ENCODE data around the gene KCNQ1. TPM values are rescaled to one million over a fixed set of nuclear protein-coding genes. Genes with fewer than 3 reads are reported as not detected.

KCNQ1 gene
- total RNA-seq, 1 donor: 1.1 TPM

DNA sequence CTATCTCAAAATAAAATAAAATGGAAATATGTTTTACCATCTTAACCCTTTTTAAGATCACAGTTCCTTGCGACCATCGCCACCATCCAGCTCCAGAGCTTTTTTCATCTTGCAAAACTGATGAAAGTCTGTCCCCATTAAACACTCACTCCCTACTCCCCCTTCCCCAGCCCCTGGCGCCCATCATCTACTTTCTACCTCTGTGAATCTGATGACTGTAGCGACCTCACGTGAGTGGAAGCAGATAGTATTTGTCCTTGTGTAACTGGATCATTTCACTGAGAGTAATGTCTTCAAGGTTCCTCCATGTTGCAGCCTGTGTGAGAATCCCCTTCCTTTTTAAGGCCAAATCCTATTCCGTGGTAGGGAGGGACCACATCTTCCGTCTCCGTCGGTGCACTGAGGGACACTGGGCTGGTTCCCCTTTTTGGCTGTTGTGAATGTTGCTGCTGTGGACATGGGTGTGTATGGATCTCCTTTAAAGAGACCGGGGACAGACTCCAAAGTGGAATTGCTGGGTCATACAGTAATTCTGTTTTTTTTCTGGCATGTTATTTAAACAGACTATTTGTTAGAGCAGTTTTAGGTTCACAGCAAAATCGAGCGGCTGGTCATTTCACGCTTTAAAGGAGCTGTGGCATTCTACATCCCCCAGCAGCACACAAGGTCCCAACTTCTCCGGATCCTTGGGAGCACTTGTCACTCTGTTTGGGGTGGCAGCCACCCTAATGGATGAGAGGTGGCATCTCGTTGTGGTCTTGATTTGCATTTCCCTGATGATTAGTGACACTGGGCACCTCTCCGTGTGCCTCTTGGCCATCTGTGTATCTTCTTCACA lies 120.0 kb downstream of the KCNQ1 start:
- no peak for DNase-seq (ENCODE audit: low read depth in 2 of 3, low spot score in 2 of 3)

DNA sequence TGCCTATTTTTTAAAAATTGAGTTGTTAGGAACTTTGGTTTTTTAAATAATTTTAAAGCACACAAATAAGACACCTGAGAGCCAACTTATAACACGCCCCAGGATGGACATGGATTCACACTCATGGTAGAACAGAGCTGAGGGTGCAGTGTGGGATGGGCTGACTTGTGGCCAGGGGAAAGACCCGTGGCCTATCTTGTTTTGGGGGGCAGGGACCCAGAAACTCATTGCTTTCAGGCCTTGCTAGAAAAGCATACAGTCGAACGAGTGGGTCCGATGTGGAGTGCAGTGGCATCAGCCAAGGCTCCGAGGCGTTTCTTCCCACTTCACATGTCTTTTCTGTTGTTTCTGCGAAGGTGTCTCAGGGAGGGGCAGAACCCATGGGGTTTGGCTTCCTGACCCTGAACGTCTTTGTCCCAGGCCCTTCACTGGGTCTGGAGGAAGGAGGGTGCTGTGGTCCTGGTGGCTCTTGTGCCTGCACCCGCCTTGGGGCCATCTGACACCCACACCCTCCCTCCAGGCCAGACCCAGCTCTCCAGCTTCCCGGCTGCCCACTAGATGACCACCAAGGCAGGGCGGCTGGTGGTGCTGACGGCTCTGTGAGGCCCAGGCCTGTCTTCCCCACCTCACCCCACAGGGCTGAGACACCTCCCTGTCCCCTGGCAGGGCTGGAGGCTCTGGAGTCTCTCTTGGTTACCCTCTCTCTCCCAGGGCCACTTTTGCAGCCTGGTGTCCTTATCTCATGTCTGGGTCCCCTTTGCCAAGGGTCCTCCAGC lies 120.8 kb downstream of the KCNQ1 start:
- DNase-seq (ENCODE audit: low read depth in 2 of 3, low spot score in 2 of 3): no peak

DNA sequence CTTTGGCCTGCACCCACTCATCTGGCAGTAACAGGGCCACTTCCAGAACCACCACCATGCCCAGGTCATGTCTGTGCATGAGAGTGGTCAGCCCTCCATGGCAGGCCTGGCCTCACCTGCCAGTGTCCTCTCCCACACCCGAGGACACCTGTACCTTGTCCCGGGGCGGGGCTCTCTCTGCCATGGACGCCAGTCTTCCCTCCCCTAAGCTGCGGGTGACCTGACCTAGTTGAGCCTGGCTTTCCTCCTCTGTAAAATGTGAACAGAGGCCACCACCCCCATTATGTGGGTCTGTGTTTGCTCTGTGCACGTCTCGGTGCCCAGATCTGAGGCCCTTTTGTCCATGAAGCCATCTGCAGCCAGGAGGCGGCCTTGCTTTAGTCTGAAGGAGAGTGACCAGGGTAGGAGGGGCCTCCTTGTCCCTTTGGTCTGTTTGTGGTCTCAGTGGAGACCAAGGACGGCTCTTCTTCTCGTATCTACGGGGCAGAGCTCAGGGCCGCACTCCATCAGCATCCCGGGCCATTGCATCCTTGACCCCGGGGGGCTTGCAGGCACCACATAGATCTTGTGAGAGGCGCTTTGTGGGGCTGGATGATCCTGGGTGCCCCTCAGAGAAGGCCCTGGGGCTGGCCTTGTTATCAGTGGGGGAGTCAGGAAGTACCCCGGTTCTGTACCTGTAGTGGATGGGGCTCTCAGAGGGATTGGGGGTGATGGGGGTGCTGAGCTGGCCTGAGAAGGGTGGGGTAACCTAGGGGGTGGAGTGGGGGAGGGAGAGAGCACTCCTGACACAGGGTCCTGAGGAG lies 121.6 kb downstream of the KCNQ1 start:
- no peak for DNase-seq (ENCODE audit: low read depth in 2 of 3, low spot score in 2 of 3)

DNA sequence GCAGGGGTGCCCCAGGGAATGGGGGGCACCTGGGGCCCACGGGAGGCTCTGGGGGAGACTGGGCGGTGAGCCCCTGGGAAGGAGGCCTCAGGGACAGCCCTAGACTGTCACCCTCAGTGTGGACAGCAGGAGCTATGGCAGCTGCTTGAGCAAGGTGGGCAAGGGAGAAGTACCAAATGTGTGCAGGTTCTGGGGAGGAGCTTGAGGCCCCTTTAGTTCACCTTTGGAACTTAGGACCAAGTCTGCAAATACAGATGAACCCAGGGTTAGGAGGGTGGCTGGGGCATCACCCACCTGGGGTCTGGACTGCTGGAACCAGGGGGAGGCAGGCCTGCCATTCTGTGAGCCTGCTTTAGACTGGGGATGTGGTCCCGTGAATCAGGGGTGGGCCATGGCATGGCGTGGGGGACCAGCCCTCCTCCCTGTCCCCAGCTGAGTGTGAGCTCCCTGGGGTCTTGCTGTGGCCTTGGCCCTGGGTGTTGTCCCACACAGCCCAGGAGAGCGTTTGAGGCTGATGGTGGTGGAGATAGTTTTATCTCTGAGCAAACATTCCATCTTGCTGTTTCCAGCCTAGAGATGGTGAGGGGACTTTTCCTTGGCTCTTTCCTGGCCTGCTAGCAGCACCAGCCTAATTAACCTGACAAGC lies 122.3 kb downstream of the KCNQ1 start:
- no peak for DNase-seq (ENCODE audit: low read depth in 2 of 3, low spot score in 2 of 3)

DNA sequence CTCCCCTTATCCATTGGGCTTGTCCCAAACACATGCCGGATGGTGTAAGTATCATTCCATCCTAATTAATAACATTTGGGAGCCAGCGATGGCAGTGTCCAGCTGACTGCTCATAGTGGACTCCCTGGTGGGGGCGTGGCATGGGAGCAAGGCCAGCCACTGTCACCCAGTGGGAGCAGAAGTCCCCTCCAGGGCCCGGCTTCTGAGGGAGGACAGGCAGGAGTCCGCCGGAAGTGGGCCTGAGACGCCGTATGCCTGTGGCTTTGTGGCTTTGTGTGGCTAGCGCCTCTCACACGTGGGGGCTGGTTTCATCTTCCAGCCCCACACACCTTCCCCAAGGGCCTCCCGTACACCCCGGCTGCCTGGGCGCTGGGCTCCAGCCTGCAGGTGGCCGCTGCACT lies 124.5 kb downstream of the KCNQ1 start:
- no peak for DNase-seq (ENCODE audit: low read depth in 2 of 3, low spot score in 2 of 3)

DNA sequence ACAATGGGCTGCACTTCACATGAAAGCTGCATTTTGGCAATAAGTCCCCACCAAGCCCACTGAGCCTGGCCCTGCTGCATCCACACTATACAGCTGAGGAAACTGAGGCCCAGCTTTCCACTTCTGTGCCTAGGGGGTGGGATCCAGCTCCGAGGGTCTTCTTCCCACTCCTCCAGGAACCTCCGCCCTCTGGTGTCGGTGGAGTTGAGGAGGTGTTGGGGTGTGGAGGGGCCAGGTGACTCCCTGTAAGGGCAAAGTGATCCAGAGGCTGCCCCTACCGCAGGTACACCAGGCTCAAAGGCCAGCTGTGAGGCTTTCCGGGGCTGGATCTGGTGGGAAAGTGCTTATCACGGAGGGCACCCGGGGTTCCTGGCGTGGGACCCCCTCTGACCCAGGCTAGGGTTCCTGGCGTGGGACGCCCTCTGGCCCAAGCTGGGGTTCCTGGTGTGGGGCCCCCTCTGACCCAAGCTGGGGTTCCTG lies 125.0 kb downstream of the KCNQ1 start:
- no peak for DNase-seq (ENCODE audit: low read depth in 2 of 3, low spot score in 2 of 3)

DNA sequence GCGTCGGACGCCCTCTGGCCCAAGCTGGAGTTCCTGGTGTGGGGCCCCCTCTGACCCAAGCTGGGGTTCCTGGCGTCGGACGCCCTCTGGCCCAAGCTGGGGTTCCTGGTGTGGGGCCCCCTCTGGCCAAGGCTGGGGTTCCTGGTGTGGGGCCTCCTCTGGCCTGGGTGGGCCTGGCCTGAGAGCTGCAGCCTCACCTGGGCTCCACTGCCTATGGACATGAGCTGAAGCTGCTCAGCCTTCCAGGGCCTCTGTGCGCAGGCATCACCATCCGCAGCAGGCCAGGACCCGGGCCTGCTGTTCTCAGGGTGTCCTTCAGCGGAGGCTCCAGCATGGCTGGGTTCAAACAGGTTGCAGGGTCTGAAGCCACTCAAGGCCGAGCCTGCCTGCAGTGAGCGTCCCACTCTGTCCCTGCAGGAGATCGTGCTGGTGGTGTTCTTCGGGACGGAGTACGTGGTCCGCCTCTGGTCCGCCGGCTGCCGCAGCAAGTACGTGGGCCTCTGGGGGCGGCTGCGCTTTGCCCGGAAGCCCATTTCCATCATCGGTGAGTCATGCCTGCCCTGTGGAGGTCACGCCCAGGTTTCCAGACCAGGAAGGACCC lies 125.5 kb downstream of the KCNQ1 start:
- no peak for DNase-seq (ENCODE audit: low read depth in 2 of 3, low spot score in 2 of 3)

DNA sequence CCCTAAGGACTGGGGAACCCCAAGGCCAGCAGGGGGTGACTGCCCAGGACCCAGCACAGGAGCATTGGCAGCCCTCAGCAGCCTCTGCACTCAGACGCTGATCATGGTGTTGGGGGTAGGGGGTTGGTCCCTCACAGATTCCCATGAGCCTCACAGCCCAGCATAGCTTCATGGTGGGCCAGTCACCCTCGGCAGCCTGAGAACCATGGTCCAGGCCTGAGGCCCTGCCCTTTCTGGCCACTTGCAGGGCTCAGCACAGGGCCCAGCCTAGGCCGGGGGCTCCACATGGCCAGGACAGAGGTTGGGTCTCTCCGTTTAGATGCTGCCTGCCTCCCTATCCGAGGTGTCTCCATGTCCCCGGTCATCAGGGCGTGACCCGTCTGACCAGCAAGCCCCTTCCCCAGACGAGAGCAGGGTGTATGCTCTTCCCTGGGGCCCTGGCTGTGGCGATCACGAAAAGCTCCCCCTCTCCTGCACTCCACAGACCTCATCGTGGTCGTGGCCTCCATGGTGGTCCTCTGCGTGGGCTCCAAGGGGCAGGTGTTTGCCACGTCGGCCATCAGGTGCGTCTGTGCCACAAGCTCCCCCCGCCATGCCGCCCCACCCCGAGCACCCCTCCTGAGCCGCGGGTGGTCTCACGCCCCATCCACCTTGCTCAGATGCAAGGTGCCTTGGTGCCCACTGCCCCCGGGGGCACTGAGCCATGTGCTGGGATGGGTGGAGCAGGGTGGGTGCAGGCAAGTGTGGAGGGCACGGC lies 126.2 kb downstream of the KCNQ1 start:
- DNase-seq (ENCODE audit: low read depth in 2 of 3, low spot score in 2 of 3): no peak

DNA sequence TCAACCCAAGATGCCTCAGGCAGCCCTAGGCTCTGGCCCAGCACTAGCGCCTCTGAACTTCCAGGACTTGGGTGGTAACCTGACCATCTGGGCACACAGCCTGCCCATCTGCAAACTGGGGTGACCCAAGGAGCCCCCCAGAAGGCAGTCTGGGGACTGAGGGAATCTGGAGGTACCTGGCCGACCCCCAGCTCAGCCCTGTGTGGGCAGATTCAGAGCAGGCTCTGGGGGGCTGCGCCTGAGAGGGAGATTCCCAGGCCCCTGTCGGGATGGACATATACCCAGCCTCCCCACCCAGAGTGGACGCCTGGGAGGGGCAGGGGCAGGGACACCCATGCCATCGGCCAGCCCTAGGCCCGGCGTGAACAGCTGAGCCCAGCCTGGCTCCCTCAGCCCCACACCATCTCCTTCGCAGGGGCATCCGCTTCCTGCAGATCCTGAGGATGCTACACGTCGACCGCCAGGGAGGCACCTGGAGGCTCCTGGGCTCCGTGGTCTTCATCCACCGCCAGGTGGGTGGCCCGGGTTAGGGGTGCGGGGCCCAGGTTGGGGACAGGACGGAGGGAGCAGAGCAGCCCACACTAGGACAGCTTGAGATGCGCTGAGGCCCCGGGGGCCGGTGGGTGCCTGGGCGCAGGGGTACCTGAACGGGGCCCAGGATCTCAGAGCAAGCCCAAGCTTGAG lies 126.9 kb downstream of the KCNQ1 start:
- DNase-seq (ENCODE audit: low read depth in 2 of 3, low spot score in 2 of 3): no peak

DNA sequence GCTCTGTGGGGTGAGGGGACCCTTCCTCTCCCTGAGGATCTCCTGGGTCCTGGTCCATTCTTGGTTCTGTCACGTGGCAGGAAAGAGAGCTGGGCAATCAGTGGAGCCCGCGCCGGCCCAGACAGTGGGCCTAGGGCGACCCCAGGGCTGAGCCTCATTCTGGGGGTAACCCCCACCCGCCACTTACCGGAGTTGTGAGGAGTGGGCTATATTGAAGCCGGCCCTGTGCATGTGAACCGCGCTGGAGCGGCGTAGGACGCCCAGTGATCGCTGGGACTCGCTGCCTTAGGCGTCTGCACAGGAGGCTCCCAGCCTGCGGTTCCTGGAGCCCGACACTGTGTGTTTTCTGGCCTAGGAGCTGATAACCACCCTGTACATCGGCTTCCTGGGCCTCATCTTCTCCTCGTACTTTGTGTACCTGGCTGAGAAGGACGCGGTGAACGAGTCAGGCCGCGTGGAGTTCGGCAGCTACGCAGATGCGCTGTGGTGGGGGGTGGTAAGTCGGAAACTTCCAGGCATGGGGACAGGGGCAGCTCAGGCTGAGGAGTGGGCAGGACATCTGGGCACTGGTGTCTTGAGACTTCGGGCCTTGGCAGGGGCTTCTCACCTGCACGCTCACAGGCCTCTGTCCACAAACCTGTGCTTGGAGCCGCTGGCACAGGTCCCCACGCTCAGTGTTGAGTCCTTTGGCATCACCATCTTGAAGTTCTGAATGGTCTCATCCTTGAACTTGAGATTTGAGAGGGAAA lies 127.9 kb downstream of the KCNQ1 start:
- DNase-seq (ENCODE audit: low read depth in 2 of 3, low spot score in 2 of 3): no peak

DNA sequence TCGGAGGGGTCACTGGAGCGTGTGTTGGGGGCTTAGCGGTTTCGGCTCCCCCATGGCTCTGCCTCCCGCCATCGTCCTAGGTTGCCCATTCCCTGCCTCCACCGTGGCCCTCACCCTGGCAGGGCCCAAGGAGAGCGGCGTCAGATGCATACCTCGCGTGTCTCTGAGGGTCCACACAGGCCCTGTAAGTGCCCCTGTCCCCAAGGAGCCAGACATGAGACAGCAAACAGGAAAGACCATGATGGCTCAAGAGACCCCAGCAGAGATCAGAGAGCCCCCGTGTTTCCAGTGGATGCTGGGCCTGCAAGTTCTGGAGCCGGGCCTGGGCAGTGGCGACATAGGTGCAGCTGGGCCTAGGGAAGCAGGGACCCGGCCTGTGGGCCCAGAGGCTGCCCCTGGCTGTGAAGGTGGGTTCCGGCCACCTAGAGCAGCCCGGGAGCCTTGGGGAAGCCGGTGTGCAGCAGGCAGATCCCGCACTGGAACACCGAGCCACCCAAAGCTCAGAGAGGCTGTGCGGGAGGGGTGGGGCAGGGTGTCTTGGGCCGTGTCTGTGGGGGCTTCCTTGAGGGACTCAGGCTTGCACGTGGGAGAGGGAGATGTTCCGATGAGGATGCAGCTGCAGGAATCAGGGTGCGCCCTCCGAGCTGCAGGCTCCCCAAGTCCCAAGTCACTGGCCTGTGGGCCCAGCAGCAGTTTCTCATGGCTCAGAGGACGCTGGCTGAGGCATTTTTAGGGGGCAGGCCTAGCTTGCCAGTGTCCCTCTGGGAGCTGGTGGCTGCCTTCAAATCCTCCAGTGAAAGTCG lies 128.6 kb downstream of the KCNQ1 start:
- no peak for DNase-seq (ENCODE audit: low read depth in 2 of 3, low spot score in 2 of 3)

DNA sequence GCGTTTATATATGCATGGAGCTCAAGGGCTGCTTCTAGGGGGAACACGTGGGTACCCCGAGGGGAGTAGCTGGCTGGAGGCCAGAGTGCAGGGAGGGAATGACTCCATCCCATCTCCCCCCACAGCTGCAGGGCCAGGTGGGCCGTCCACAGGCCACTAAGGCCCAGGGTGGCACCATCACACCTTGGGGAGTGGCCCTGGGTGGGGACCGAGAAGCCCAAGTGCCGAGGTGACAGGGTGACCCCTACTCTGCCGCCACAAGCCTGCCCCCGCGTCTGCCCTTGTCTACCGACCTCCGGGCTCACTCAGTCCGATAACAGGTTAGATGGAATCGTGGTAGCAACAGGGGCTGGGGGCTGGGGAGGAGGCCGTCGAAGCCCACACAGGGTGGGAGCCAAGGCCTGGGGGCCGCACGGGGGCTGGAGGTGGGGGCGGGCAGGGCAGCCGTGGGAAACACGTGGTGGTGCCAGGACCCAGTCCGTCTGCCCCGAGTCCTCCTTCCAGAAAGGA lies 129.3 kb downstream of the KCNQ1 start:
- no peak for DNase-seq (ENCODE audit: low read depth in 2 of 3, low spot score in 2 of 3)

DNA sequence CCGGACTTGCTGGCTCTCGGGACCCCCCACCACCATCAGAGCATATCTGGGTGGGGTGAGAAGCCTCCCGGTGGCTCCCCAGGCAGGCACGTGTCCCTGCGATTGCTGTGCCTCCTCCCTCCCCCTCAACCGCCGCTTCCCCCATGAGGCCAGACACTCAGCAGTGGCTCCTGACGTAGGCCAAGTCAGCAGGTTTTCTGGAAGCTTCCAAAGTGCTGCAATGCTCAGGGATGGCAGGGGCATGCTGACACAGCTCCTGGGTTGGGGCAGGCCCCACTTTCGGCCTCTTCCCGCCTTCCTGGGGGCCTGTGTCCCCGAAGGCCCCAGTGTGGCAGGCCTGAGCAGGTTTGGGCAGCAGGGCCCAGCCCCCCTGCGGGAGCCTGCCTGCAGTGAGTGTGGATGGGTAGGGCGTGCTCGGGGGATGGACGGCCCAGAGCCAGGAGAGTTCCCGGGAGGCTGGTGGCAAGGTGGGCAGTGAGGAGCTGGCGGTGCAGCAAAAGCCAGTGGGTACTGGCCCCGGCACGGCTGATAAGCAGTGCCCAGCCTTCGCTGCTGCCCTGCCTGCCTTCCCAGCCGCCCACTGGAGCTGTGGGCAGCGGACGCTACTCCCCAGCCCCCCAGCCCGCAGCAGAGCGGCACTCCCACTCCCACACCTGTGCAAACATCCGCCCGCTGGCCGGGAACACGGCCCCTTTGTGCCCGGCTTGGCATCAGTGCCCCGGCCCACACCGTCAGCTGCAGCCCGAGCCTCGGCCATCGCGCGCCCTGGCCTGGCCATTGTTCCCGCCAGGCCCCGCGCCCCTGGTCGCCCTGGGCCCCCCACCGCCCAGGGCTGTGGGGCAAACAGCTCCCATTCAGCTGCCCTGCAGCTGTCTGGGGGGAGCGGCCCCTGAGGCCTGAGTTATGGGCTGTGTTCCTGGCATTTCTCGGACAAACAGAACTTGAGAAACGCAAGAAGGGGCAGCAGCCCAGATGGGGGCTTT lies 130.0 kb downstream of the KCNQ1 start:
- no peak for DNase-seq (ENCODE audit: low read depth in 2 of 3, low spot score in 2 of 3)

DNA sequence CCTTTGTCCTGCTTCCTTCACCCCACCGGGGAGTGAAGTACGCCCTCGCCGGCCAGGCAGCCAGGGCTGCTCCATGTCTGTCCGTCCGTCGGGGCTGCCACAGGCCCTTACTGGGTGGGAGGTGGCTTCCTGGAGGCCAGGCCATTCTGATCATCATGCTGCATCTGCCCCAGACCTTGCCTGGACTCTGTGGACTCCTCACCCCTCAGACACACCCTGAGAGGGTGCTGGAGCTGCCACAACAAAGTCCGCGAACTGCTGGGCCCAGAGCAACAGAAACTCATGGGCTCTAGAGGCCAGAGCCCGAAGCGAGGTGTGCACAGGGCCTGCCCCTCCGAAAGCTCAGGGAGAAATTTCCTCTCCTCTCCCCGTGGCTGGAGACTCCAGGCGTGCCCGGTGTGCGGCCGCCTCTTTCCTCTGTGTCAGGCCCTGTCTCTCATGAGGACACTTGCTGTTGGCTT lies 130.8 kb downstream of the KCNQ1 start:
- DNase-seq (ENCODE audit: low read depth in 2 of 3, low spot score in 2 of 3): no peak

DNA sequence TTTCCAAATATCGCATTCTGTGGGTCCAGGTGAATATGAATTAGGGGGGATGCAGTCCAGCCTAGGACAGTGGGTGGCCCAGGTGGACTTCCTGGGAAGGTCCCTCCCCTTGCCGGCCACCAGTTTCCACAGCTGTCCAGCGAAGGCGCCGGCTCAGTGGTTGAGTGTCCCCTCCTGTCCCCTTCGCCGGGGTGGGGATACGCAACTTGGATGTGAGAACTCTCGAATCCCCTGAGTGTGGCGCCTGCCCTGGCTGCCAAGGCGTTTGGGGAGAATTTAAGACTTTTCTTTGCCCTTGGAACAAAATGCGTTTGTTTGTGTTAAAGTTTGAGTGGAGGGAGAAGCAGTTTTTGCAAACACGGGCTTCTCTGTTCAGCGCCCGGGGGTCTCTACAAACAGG lies 131.3 kb downstream of the KCNQ1 start:
- no peak for DNase-seq (ENCODE audit: low read depth in 2 of 3, low spot score in 2 of 3)

DNA sequence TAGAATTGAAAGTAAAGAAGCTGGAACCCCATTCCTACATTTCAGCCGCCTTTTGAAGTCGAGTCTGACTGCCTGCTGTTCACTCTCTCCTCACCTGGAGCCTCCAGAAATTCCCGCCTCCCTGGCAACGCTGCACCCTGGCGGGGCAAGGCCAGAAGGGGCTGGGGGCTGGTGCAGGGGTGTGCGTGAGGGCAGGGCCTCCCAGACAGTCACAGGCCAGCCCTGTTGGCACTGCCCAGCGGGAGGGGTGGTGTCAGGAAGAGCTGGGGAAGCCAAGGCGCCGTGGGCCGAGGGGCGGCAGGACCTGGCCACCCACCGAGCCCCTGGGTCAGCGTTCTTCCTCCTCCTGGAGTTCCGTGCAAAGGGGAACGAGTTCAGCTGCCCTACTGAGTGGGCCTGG lies 131.7 kb downstream of the KCNQ1 start:
- DNase-seq (ENCODE audit: low read depth in 2 of 3, low spot score in 2 of 3): no peak
